Sigmoid colon (tissue), 7 donors: ENCODE measurements around the gene FNDC3A. TPM values are rescaled to one million over a fixed set of nuclear protein-coding genes. Genes with fewer than 3 reads are reported as not detected.

Experiments
- DNase-seq: peaks from one replicate; pipeline ENCODE4 v3.0.0-alpha.2; 2019
- H3K27ac ChIP-seq, 4 donors: fragments of 200-600 bp; sonication (generic); one replicate each; pipeline ENCODE4 v1.5.1; 2016 to 2019; ENCODE audit warnings: mild to moderate bottlenecking in 1 of 4
- H3K27me3 ChIP-seq, 3 donors: fragments of 200-600 bp; sonication (generic); one replicate each; pipeline ENCODE4 v1.5.1; 2019; ENCODE audit warnings: mild to moderate bottlenecking in 1 of 3
- H3K36me3 ChIP-seq, 4 donors: fragments of 200-600 bp; sonication (generic); one replicate each; pipeline ENCODE4 v1.5.1; 2016 to 2019
- H3K4me1 ChIP-seq, 4 donors: fragments of 200-600 bp; sonication (generic); one replicate each; pipeline ENCODE4 v1.5.1; 2017 to 2019
- H3K4me3 ChIP-seq, 4 donors: fragments of 200-600 bp; sonication (generic); one replicate each; pipeline ENCODE4 v1.5.1; 2017 to 2019; ENCODE audit warnings: mild to moderate bottlenecking in 2 of 4, moderate library complexity in 1 of 4
- H3K9me3 ChIP-seq, 4 donors: fragments of 200-600 bp in 3 of 4; sonication (generic) in 3 of 4; one replicate each; pipeline versions ENCODE4 v1.5.1 to v1.6.1; 2013 to 2019
- CTCF ChIP-seq, 4 experiments: fragments of 450-650 bp in 3 of 4; fragments of 200-600 bp in 1 of 4; IDR thresholded peaks; one replicate each; pipeline ENCODE4 v1.5.1; 2016 to 2019; ENCODE audit warnings: antibody characterized with exemption in 4 of 4, mild to moderate bottlenecking in 3 of 4, moderate library complexity in 2 of 4
- EP300 ChIP-seq, 4 donors: sonication (generic); formaldehyde crosslinking; IDR thresholded peaks; one replicate each; pipeline ENCODE4 v1.6.1; 2017; ENCODE audit warnings: antibody characterized with exemption in 4 of 4
- POLR2A ChIP-seq, 2 donors: fragments of 450-650 bp; IDR thresholded peaks; one replicate each; pipeline ENCODE4 v1.6.1; 2016; ENCODE audit warnings: antibody characterized with exemption in 2 of 2, mild to moderate bottlenecking in 2 of 2, moderate library complexity in 2 of 2
- POLR2AphosphoS5 ChIP-seq, 4 donors: sonication (generic); formaldehyde crosslinking; IDR thresholded peaks; one replicate each; pipeline ENCODE4 v1.6.1; 2017; ENCODE audit warnings: antibody characterized with exemption in 4 of 4
- WGBS, 2 donors: extraction: QIAGEN DNeasy Blood & Tissue Kit; methylation state at CpG; one replicate each; pipeline ENCODE4 v1.1.7; 2013; 5-methylcytosine and 5-hydroxymethylcytosine counted together
- intact Hi-C: fragments of 100-400 bp; cut with DNase I; formaldehyde crosslinking; loops from one replicate; pipeline ENCODE4 v1.15.1; 2023
- polyA plus RNA-seq, 3 donors: library from polyadenylated mRNA; stranded (reverse); fragments of 200-250 nt; gene quantifications; one replicate each; pipeline ENCODE4 v1.2.3, GENCODE V29; 2013
- total RNA-seq, 4 donors: library from RNA; depleted of rRNA; stranded (reverse); fragments of >200 nt; gene quantifications; one replicate each; pipeline ENCODE4 v1.1.0, GENCODE V29; 2016
- donor health status: healthy with polysubstance abuse.
- donor health status: Bipolar disorder and iron deficiency.
- donor health status: healthy.

FNDC3A gene
- total and polyA plus RNA-seq, 7 donors: 14.4 to 61.4 (median 47.8) TPM

- WGBS, 2 donors: 93 to 97% methylated on average over 6 of the region's 6 CpGs
- no peak for TF ChIP-seq EP300 (IDR thresholded peaks at IDR 0.05)
- no peak for TF ChIP-seq POLR2AphosphoS5 (IDR thresholded peaks at IDR 0.05)
- TF ChIP-seq POLR2A (IDR thresholded peaks at IDR 0.05): no peak
- TF ChIP-seq CTCF (IDR thresholded peaks at IDR 0.05): no peak
- H3K4me1 ChIP-seq: peaks cover 0 to 16% (median 0%) of the 10 kb centered on the region in 4 donors
- no peaks in the 10 kb centered on the region for H3K27me3 ChIP-seq
- H3K4me3 ChIP-seq: no peak overlapping the region
- H3K27ac ChIP-seq: no peak overlapping the region
- H3K9me3 ChIP-seq: peaks cover 0 to 2% (median 0%) of the 10 kb centered on the region in 4 donors
- DNase-seq: no peak
- H3K36me3 ChIP-seq: no peaks in the 10 kb centered on the region
- intact Hi-C loops: no loop called here
Observed at GRCh38 chr13:49052813-49053212, 77.1 kb downstream of the FNDC3A start.

DNA sequence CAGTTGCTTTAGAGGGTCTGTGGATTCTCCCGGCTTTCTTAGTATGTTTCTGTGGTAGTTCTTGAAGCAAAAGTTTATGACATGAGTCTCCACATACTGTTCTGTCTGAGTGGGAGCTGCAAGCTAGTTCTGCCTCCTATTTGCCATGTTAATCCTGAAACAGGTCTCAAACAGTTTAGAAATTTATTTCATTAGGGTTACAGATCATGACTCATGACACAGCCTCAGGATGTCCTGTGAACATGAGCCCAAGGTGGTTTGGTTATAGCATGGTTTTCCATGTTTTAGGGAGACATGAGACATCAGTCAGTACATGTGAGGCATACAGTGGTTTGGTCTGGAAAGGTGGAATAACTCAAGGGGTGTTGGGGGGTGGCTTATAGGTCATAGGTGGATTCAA, 77.5 kb downstream of the FNDC3A start:
- Histone ChIP-seq H3K4me3 (no peak overlapping the region), H3K27ac (no peak overlapping the region), H3K9me3 (peaks cover 0 to 2% (median 0%) of the 10 kb centered on the region in 4 donors), H3K36me3 (no peaks in the 10 kb centered on the region), H3K4me1 (peaks cover 0 to 16% (median 0%) of the 10 kb centered on the region in 4 donors), H3K27me3 (no peaks in the 10 kb centered on the region)
- TF ChIP-seq EP300 (IDR thresholded peaks at IDR 0.05) (no peak), POLR2A (IDR thresholded peaks at IDR 0.05) (no peak), POLR2AphosphoS5 (IDR thresholded peaks at IDR 0.05) (no peak), CTCF (IDR thresholded peaks at IDR 0.05) (no peak)
- 97 to 98% methylated on average over 1 of the region's 1 CpG for WGBS, 2 donors
- intact Hi-C loops: no loop called here
- DNase-seq: no peak

GRCh38 chr13:49053906-49054305, 78.2 kb downstream of the FNDC3A start:
- 96 to 99% methylated on average over 1 of the region's 1 CpG for WGBS, 2 donors
- peaks cover 0 to 2% (median 0%) of the 10 kb centered on the region in 4 donors for H3K9me3 ChIP-seq
- H3K4me1 ChIP-seq: peaks cover 0 to 16% (median 0%) of the 10 kb centered on the region in 4 donors
- H3K27ac ChIP-seq: no peak overlapping the region
- no peak overlapping the region for H3K4me3 ChIP-seq
- no peaks in the 10 kb centered on the region for H3K27me3 ChIP-seq
- no peak for TF ChIP-seq EP300 (IDR thresholded peaks at IDR 0.05)
- no peak for TF ChIP-seq POLR2A (IDR thresholded peaks at IDR 0.05)
- no peak for TF ChIP-seq POLR2AphosphoS5 (IDR thresholded peaks at IDR 0.05)
- TF ChIP-seq CTCF (IDR thresholded peaks at IDR 0.05): no peak
- intact Hi-C loops: no loop called here
- no peak for DNase-seq
- H3K36me3 ChIP-seq: no peaks in the 10 kb centered on the region

DNA sequence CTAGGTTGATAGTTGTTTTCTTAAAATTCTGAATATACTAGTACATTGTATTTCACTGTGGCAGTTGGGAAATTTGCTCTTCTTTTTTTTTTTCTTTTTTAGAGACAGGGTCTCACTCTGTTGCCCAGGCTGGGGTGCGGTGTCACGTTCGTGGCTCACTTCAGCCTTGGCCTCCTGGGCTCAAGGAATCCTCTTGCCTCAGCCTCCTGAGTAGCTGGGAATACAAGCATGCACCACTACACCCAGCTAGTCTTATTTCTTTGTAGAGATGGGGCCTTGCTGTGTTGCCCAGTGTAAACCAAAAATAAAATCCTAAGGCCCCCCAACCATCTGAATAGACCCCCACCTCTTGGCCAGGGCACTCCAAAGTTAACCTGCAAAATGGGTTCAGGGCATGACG, 79.3 kb downstream of the FNDC3A start:
- WGBS, 2 donors: 96 to 97% methylated on average over 4 of the region's 4 CpGs
- no peak for DNase-seq
- Histone ChIP-seq H3K36me3 (no peaks in the 10 kb centered on the region), H3K27me3 (no peaks in the 10 kb centered on the region), H3K27ac (no peak overlapping the region), H3K9me3 (peaks cover 0 to 2% (median 0%) of the 10 kb centered on the region in 4 donors), H3K4me3 (no peak overlapping the region), H3K4me1 (peaks cover 0 to 16% (median 0%) of the 10 kb centered on the region in 4 donors)
- TF ChIP-seq POLR2AphosphoS5 (IDR thresholded peaks at IDR 0.05) (no peak), CTCF (IDR thresholded peaks at IDR 0.05) (no peak), POLR2A (IDR thresholded peaks at IDR 0.05) (no peak), EP300 (IDR thresholded peaks at IDR 0.05) (no peak)
- intact Hi-C loops: no loop called here

GRCh38 chr13:49057176-49057575, 81.5 kb downstream of the FNDC3A start:
- intact Hi-C loops: no loop called here
- Histone ChIP-seq H3K27ac (no peak overlapping the region), H3K36me3 (no peaks in the 10 kb centered on the region), H3K4me3 (no peak overlapping the region), H3K27me3 (no peaks in the 10 kb centered on the region), H3K4me1 (peaks cover 0 to 18% (median 0%) of the 10 kb centered on the region in 4 donors), H3K9me3 (no peaks in the 10 kb centered on the region)
- 85 to 91% methylated on average over 3 of the region's 3 CpGs for WGBS, 2 donors
- TF ChIP-seq CTCF (IDR thresholded peaks at IDR 0.05) (no peak), POLR2AphosphoS5 (IDR thresholded peaks at IDR 0.05) (no peak), POLR2A (IDR thresholded peaks at IDR 0.05) (no peak), EP300 (IDR thresholded peaks at IDR 0.05) (no peak)
- no peak for DNase-seq
